Epithelial cell of prostate (primary cell): Measurements from ENCODE around the gene FRMPD4.

Experiments
- DNase-seq: peaks from one replicate; pipeline ENCODE4 v3.0.0-alpha.2; 2011; ENCODE audit warnings: low read depth, low spot score
- H3K27ac ChIP-seq: fragments of 450-650 bp; 2 replicates; pipeline ENCODE4 v1.5.1; 2017; ENCODE audit warnings: mild to moderate bottlenecking

The FRMPD4 gene

DNA sequence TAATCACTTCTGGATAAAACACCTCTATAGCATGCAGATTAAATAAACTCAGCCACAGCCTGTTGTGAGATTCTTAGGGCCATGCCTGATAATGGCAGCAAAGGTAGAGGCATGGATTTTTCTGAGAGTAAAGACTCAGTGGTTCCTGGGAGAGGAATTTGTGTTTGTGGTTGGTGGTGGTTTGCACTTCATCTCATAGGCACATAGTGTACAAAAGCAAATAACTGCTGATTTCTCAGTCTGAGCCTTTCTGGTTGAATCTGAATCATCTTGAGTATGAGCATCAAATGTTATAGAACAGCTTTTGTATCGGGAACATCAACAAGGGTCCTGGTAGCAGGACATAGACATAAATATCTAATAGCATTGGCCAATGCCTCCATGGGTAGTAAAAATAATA lies 274.3 kb downstream of the FRMPD4 start:
- no peak overlapping the region for H3K27ac ChIP-seq
- DNase-seq, result no peak

GRCh38 chrX:12419591-12419990 lies 281.3 kb downstream of the FRMPD4 start:
- DNase-seq, result no peak
- peak overlapping the region; percentile 46 for H3K27ac ChIP-seq

DNA sequence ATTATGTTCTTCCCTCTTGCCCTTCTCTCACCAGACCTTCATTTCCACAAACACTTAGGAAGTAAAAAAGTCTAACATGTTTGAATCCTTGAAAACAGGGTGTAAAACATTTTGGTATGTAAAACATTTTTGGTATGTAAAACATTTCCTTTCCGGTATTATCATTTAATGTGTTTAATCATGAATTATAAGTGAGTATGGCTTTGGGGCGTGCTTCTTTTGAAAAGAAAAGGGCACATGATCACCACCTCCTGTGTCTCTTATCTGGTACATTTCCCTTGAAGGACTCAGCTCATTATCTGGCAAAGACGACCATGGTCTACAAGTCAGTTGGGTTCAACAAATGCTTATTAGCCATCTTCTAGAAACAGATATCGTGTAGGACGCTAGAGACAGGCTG lies 283.6 kb downstream of the FRMPD4 start:
- peak overlapping the region; percentile 20 for H3K27ac ChIP-seq
- DNase-seq, result no peak

DNA sequence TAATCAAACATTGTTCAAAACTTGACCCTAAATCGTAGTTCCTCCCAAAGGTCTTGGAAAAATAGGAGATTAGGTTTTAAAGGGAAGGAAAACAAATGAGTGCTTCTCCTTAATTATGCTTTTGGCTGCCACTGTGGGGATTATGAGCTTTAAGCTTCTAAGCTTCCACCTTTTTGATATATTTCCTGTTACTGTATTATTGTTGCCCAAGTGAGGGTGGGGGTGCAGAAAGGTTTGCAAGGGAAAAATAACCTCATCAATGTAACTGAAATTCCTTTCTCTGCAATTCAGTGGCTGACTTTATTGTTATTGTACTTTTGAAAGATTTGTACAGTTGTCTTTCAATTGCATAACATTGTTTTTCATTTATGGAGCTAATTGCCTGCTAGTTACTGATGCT lies 285.1 kb downstream of the FRMPD4 start:
- no peak overlapping the region for H3K27ac ChIP-seq
- no peak for DNase-seq

- DNase-seq, result no peak
- no peak overlapping the region for H3K27ac ChIP-seq
Observed at GRCh38 chrX:12425496-12425895, 287.2 kb downstream of the FRMPD4 start.

- DNase-seq, result no peak
Observed at GRCh38 chrX:12426420-12426819, 288.1 kb downstream of the FRMPD4 start.

GRCh38 chrX:12434493-12434892 lies 296.2 kb downstream of the FRMPD4 start:
- no peak overlapping the region for H3K27ac ChIP-seq
- no peak for DNase-seq

More at GRCh38 chrX:12426420-12426819, 288.1 kb downstream of the FRMPD4 start:
- no peak overlapping the region for H3K27ac ChIP-seq

DNA sequence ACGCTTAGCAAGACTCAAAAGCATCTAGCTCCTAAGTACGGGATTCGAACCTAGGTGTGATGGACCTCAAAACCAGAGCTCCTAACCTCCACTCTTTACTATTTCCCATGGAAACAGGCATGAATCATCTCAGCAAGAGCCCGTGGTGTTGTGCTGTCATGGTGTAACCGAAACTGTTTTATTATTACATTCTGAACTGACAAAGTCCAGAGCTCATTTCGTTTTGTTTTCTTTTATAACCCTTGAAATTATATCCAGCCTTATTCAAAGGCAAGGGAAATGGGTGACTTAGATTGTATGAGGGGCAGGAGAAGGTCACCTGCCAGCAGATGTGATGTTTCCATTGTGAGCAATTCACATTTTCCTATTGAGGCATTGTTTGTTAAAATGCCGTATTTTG lies 301.1 kb downstream of the FRMPD4 start:
- no peak for DNase-seq
- H3K27ac ChIP-seq, result no peak overlapping the region

DNA sequence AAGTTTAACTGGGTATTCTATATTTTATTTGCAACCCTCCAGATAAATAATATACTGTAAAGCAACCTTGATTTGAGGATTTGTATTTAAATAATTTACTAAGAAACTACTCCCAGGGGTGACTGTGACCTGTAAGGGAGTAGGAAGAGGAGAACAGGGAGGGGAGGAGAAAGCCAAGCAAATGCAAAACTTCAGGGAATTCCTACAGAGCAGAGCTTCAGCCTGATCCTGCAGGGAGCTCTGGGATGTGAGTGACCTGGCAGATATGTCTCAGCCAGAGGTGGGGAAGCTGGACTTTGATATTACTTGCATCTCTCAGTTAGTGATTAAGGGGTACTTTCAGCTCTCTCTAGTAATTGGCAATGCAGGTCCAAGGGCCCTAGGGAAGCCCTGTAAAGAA lies 302.0 kb downstream of the FRMPD4 start:
- no peak for DNase-seq
- no peak overlapping the region for H3K27ac ChIP-seq

DNA sequence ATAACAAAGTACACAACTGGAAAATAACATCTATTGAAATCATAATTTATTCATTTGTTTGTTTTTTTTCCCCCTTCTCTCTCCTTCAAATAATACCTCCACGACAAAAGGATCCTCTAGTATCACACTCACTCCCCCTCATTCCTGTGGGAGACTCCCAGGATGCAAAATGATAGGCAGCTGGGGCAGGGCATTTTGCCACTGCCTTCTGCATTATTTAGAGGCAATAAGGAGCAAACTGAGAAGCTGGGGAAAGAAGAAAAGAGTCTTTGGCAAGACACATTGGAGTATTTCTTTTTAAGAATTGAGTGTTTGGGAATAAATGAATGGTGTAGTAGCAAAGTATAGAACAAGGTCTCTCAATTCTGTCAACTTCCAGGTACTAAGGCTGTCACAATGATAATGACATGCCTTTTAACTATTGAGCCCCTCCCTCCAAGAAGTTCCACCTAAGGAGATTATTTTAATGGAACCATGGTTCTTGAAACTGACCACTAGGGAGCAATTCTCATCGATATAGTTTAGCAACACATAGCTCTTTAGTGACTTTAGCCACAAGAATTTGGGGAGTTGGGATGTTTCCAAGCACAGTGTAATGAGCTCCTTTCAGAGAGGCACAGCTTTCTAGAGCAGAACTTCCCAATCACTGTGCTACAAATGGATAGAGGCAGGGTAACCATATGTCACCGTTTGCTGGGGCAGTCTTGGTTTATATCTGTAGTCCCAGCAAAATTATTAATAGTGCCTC lies 303.3 kb downstream of the FRMPD4 start:
- no peak for DNase-seq
- H3K27ac ChIP-seq, result no peak overlapping the region

DNA sequence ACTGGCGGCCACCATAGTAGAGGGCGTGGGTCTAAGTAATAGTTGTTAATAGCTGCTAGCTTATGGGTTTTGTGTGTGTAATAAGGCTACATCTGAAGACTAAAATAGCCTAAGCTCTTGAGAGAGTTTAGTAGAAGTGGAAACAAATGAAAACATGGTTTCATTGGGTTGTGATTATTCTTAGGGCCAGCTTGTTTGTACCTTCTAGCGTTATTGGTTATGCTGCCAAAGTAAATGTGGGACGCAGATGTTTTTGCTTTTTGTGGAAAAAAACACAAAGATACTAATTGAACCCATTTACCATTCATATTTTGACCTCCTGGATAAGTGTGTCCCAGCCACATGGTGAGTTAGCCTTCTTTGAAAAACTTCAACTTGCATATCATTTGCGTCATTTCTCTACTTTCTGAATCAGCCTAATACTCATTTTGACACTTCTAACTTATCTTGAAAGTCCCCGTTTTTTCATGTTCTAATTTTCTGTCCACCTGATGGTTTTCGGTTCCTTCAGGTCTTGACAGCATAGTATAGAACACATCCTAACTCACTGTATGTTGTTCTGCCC lies 305.3 kb downstream of the FRMPD4 start:
- H3K27ac ChIP-seq, result no peak overlapping the region
- DNase-seq, result no peak

GRCh38 chrX:12446342-12447075 lies 308.2 kb downstream of the FRMPD4 start:
- DNase-seq, result peak; percentile 34
- peak overlapping the region; percentile 93 for H3K27ac ChIP-seq

DNA sequence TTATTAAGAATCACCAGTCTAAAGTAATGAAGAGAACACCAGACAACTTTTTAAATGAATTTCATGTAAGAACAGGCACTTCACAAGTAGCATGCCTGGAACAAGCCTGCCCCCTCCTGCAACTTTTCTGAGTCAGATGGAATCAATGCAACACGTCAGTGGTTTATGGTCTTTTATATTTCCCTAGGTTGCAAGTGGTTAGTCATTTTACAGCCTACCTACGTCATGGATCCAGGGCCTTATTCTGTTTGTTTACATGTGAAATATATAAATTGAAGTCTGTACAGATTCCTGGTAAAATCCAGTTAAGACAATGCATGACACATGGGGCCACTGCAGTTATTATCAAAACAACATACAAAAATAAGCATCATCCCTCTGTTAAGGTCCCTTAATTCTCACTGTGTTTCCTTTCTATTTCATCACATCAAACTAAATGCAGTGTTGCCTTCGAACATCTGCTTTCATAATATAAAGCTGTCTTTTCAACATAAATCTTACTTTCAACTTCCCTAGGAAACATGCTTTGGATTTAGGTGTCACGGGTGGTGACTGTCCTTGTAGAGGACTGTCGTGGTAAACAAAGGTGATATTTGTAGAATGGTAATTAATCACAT lies 309.3 kb downstream of the FRMPD4 start:
- H3K27ac ChIP-seq, result peak overlapping the region; percentile 93

GRCh38 chrX:12452268-12452667 lies 314.0 kb downstream of the FRMPD4 start:
- no peak for DNase-seq
- H3K27ac ChIP-seq, result no peak overlapping the region

More for the DNA sequence above, 309.3 kb downstream of the FRMPD4 start:
- peak; percentile 66 for DNase-seq

DNA sequence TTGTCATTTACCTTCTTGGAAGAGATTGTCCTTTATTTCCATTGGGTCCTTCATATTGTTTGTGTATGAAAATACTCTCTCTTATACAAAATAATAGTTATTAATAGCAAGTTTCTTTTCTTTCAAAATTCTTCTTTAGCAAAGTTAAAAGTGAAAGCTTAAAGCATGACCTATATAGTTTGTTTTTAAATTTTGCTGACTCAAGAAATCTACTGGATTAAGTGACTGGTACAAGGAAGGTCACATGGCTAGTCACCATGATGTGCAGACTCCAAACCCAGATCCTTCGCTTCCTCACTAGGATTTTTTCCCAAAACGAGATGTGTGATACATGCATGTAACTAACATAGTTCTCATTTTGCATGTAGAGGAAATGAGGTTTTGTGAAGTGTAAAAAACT lies 322.7 kb downstream of the FRMPD4 start:
- no peak for DNase-seq
- no peak overlapping the region for H3K27ac ChIP-seq

DNA sequence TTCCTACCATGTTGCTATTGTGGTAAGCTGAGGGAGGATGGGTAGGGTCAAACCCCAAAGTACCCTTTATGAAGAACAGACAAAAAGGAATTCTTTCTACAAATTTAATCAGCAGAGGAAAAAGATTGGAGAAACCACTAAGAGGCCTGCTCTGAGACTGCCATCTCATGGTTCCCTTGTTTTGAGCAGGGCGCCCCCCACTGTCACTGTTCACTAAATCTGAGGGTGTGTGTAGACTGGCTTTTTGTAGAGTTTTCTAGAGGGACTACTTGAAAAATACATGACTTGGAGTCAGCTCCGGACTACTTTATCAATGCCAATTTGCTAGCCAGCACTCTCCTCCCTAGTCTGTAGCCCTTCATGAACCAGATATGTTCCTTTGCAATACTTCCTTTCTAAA lies 324.8 kb downstream of the FRMPD4 start:
- no peak for DNase-seq

GRCh38 chrX:12463873-12464272 lies 325.6 kb downstream of the FRMPD4 start:
- no peak for DNase-seq
- H3K27ac ChIP-seq, result no peak overlapping the region

More for the DNA sequence above, 324.8 kb downstream of the FRMPD4 start:
- no peak overlapping the region for H3K27ac ChIP-seq

- H3K27ac ChIP-seq, result no peak overlapping the region
- DNase-seq, result no peak
Observed at GRCh38 chrX:12467321-12467720, 329.0 kb downstream of the FRMPD4 start.

- no peak for DNase-seq
- peak overlapping the region; percentile 15 for H3K27ac ChIP-seq
Observed at GRCh38 chrX:12469296-12469695, 331.0 kb downstream of the FRMPD4 start.

DNA sequence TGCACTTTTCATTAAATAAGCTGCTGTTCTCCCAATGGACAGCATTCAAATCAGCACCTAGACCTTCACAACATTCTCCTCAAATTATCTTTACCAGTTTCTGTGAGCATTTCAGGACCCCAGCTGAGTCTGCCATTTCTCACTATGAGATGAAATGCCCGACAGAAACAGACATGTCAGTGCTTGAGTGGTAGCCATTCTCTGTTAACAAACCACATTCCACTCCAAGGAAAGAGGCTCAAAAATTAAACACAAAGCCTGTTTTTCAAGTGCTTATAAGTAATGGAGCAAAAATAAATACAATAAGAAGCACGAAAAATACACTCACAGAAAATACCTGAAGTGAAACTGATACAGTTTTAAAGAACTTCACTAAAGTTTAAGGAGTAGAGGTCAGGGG lies 332.8 kb downstream of the FRMPD4 start:
- no peak for DNase-seq
- peak overlapping the region; percentile 33 for H3K27ac ChIP-seq

- peak overlapping the region; percentile 22 for H3K27ac ChIP-seq
- no peak for DNase-seq
Observed at GRCh38 chrX:12480956-12481355, 342.7 kb downstream of the FRMPD4 start.
